GM19099 (cell line): Measurements from ENCODE around the gene KANK2.

Experiments used
- POLR2A ChIP-seq: IDR thresholded peaks from 3 replicates; pipeline ENCODE4 v1.6.1; 2011; ENCODE audit warnings: low read depth; ENCODE audit not compliant: insufficient read length; ENCODE audit errors: extremely low read depth

Gene KANK2

DNA sequence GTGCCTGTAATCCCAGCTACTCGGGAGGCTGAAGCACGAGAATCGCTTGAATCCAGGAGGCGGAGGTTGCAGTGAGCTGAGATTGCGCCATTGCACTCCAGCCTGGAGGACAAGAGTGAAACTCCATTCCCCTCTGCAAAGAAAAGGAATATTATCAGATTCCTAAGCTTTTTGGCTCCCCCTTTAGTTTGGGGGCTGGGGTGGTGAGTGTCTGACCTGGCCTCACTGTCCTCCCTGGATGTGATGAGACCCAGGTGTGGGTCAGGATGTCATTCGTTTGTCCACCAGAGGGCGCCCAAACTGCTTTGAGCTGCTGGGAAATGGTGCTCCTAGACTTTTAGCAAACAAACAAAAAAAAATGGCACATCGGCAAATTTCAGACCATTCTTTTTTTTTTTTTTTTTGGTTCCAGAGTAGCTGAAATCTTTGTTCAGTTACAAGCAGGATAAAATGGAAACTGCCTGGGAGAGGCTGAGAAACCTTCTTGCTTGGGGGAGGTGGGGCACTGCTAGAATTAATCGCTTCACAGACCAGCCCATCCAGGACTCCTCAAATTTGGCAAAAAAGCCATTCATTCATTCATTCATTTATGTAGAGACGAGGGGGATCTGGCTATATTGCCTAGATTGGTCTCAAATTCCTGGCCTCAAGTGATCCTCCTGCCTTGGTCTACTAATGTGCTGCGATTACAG is 71.2 kb downstream of the KANK2 start:
- TF ChIP-seq POLR2A, result no peak

GRCh38 chr19:11123114-11123513 is 74.2 kb downstream of the KANK2 start:
- no peak for TF ChIP-seq POLR2A

- TF ChIP-seq POLR2A, result no peak
These were observed 80.8 kb downstream of the KANK2 start for GRCh38 chr19:11116507-11116906.

GRCh38 chr19:11115895-11116446 is 81.4 kb downstream of the KANK2 start:
- TF ChIP-seq POLR2A, result no peak

DNA sequence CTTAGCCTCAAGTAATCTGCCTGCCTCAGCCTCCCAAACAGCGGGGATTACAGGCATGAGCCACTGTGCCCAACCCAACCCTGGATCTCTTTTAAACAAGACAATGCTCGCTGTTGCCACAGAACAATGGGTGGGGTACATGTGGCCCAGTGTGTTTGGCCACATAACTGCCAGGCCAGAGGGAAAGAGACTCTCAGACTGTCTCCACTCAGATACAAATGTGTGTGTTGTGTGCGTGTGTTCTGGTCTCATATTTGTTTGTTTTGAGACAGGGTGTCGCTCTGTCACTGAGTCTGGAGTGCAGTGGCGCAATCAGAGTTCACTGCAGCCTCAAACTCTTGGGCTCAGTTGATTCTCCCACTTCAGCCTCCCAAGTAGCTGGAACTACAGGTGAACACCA is 82.3 kb downstream of the KANK2 start:
- TF ChIP-seq POLR2A, result no peak
